ENCODE results near the gene TMEM192.
"Not testable (repeated sequence)": the region's sequence is repeated elsewhere in the genome, so short reads cannot be mapped to it uniquely, and the experiment has no call there.

Gene TMEM192

DNA sequence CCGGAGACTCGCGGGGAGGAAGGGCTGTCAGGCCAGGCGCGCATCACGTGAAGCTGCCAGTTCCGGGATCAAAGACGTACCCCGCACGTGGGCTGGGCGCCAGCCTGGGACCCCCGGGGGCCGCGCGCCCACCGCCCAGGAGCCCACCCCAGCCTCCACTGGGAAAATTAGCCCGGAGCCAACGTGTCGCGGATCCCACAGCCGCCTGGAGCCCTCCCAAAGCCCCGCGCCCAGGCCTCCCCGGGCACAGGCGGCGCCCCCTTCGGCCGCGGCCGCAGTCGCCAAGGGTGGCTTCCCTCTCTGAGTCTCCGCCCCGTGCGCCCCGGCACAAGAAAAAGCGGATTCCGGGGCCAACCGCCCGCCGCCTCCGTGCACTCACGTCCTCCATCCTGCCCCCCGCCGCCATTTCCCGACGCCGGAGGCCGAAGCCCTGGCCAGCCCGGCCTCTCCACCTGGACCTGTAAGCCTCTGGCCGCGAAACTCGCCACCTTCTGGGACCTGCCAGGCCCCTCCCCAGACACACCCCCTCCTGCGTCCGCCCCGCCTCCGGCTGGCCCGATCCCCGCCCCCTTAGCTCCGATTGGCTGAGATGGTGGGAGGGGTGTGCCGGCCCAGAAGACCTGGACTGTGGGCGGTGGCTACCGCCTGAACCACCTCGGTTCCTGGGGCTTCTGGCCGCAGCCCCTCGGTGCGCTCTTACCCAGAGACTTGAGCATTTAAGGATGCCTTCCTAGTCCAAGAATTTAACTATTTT, at the start of gene TMEM192:
Gene TMEM192, minus strand, starts transcription at position 493 of the 754 bp plus-strand sequence. Its CDS starts 87 bp downstream, at position 406.
- DNase-seq, result peak; percentile 55

- no peak for DNase-seq
Measured at GRCh38 chr4:165158762-165159161, 46.1 kb upstream of the TMEM192 start.

- DNase-seq, result no peak
Measured at GRCh38 chr4:165156906-165157305, 44.2 kb upstream of the TMEM192 start.

- DNase-seq, result no peak
Measured at GRCh38 chr4:165154482-165154881, 41.8 kb upstream of the TMEM192 start.

- no peak for DNase-seq
Measured at GRCh38 chr4:165152527-165152926, 39.9 kb upstream of the TMEM192 start.

DNA sequence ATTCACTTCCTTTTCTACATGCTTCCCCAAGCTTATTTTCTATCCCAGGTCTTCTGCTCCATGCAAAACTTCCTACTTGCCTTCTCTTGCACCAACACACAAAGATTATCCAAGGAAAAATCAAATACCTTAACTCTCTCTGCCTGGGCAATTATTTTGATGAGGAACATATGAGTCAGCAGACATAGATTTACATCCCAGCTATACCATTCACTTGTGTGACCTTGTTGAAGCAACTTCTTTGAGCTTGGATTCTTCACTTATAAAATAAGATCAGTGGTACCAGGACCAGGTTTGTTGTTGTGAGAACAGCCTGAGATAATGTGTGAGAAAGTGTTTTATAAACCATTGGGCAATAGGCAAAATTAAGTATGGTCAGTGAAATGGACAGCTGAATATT, 39.1 kb upstream of the TMEM192 start:
- no peak for DNase-seq

DNA sequence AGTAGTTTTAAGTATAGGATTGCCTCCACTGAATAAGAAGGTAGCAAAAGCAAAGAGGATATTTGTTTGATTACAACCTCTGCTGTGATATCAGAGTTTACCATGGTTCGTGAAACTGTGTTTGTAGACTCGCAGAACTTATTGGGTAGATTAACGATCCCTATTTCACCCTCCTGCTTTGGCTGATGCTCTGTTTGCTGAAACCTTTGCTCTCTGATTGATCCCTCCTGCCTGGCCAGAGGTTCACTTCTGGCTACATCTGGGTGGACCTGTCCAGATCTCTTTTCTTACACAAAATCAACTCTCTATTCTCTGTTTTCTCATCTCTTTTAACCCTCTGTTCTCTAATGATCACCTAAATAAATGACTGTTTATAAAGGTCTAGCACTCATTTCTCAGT, 37.9 kb upstream of the TMEM192 start:
- DNase-seq, result no peak

GRCh38 chr4:165138843-165139242, 26.2 kb upstream of the TMEM192 start:
- no peak for DNase-seq

- no peak for DNase-seq
Measured at GRCh38 chr4:165137205-165137604, 24.5 kb upstream of the TMEM192 start.

DNA sequence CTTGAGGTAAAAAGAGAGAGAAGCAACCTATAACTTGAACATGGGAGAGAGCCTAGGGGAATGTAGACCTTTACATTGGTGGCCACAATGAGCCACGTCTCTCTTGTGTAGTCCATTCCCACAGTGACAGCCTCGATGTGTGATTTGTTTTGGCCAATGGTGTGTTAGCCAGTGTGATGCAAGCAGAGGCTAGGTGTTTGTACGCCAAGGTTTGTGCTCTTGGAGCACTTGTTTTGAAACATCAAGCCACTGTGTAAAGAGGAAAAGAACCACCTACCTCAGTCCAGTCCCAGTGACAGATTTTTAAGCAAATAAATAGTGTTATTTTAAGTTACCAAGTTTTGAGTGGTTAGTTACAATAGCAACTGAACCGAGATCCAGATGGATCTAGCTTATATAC, 23.9 kb upstream of the TMEM192 start:
- DNase-seq, result no peak

DNA sequence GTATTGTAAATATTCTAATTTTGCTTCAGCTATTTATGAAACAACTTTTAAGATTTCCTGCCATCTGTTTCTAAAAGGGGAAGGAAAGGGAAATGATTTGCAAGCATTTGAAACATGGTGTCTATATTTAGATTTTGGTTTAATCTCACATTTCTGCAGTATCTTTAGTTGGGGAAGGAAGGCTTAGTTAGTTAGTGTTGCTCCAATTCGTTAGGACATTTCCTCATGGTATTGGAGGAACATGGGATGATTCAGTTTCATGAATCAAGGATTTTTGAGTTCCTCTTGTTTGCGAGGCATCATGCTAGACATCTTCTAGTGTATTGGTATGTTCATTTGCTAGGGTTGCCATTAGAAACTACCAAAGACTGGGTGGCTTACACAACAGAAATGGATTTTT, 20.5 kb upstream of the TMEM192 start:
- no peak for DNase-seq

DNA sequence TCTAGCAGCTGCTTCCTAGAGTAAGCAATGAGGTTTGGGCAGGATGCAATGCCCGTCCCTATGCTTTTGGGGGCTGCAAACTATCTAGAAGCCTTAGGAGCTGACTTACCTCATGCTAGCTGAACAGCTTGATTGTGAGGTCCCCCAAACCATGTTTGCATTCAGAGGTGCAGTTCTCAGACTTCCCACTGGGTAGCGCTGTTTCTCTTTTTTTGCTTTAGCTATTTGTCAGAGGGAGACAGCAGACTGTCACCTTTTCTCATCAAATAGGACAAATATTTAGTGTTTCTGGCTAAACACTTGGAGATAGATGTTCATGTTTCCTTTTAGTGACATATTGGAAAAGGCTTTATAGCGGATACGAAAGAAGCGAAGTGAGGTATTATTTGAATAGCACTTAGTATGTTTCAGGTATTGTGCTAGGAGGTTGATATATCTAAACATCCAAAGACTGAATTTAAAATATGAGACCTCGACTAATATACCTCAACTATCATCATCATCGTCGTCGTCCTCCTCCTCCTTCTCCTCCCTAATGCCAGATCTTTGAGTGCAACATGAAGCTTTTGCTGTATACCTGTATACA, 18.7 kb upstream of the TMEM192 start:
- DNase-seq, result peak; percentile 4

GRCh38 chr4:165129924-165130323, 17.3 kb upstream of the TMEM192 start:
- DNase-seq, result no peak

DNA sequence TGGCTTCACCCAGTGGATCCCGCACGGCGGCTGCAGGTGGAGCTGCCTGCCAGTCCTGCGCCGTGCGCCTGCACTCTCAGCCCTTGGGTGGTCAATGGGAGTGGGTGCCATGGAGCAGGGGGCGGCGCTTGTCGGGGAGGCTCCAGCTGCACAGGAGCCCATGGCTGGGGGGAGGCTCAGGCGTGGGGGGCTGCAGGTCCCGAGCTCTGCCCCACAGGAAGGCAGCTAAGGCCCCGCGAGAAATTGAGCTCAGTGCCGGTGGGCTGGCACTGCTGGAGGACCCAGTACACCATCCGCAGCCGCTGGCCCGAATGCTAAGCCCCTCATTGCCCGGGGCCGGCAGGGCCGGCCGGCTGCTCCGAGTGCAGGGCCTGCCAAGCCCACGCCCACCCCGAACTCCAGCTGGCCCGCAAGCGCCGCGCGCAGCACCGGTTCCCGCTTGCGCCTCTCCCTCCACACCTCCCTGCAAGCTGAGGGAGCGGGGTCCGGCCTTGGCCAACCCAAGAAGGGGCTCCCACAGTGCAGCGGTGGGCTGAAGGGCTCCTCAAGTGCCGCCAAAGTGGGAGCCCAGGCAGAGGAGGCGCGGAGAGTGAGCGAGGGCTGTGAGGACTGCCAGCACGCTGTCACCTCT, 13.3 kb upstream of the TMEM192 start:
- not testable (repeated sequence) for DNase-seq

- DNase-seq, result no peak
Measured at GRCh38 chr4:165124488-165124887, 11.8 kb upstream of the TMEM192 start.

GRCh38 chr4:165118256-165118909, 5.7 kb upstream of the TMEM192 start:
- DNase-seq, result no peak

DNA sequence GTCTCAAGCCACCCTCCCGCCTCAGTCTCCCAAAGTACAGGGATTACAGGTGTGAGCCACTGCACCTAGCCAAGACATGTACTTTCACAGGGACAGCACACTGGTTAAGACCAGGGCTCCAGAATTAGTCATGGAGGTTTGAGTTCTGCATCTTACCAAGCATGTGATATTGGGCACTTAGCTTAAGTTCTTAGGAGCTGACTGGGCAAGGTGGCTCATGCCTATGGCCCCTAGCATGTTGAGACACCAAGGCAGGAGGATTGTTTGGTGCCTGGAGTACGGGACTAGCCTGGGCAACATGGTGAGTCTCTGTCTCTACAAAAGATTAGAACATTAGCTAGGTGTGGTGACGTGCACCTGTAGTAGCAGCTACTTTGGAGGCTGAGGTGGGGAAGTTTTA, 2.6 kb upstream of the TMEM192 start:
- DNase-seq, result no peak

- no peak for DNase-seq
Measured at GRCh38 chr4:165111906-165112367, 723 bp downstream of the TMEM192 start.

- no peak for DNase-seq
Measured at GRCh38 chr4:165106518-165106917, 6.1 kb downstream of the TMEM192 start.

GRCh38 chr4:165101641-165102040, 11.0 kb downstream of the TMEM192 start:
- DNase-seq, result no peak

- DNase-seq, result no peak
Measured at GRCh38 chr4:165096776-165097175, 15.9 kb downstream of the TMEM192 start.

DNA sequence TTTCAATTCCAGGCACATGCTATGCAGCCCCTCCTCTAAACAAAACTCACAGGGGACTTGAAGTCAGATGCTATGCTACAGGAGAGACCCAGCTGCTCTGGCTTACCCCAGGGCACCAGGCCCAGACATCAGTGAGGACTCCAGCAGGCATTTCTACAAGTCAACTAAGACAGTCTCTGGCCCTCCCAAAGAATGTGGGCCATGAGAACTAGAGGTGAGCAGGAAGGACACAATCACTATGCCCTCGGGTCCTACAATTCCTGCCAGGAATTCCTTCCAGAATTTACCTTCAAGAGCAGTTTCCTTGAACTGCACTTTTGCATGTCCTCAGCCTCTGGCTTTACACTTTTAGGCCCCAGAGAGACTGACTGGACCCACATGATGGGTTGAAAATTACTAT, 17.4 kb downstream of the TMEM192 start:
- no peak for DNase-seq

DNA sequence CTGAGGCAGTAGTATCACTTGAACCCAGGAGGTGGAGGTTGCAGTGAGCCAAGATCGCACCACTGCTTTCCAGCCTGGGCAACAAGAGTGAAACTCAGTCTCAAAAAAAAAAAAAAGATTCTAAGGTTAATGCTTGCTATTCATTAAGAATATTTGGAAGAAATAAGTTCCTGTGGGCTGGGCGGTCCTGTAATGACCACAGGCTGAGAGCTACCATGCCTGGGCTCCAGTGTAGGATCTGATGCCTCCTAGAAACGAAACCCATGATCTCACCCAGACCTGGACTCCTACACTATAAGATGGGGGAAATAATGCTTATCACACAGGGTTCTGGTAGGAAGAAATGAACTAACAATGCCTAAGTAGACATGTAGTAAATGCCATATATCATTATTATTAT, 17.8 kb downstream of the TMEM192 start:
- no peak for DNase-seq

DNA sequence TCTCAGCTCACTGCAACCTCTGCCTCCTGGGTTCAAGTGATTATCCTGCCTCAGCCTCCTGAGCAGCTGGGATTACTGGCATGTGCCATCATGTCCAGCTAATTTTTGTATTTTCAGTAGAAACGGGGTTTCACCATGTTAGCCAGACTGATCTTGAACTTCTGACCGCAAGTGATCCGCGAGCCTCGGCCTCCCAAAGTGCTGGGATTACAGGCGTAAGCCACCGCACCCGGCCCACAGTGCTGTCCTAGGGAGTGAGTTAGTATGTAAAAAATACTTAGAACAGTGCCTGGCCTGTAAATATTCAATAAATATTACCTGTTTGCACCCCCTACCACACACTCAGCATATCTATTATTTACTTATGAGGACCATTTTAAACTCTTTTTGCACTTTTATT, 20.5 kb downstream of the TMEM192 start:
- DNase-seq, result not testable (repeated sequence)
